Measurements from ENCODE around the gene AGPAT1. TPM values are rescaled to one million over a fixed set of nuclear protein-coding genes. Genes with fewer than 3 reads are reported as not detected.
A peak's percentile ranks its signal among the peaks of the same experiment; 100 is the strongest.

AGPAT1 gene
- total and polyA plus RNA-seq, 2 of the 13 experiments (the other 11 are each of a cell fraction or from before 2014, with no cell fraction given) = 51.3 to 139 TPM

DNA sequence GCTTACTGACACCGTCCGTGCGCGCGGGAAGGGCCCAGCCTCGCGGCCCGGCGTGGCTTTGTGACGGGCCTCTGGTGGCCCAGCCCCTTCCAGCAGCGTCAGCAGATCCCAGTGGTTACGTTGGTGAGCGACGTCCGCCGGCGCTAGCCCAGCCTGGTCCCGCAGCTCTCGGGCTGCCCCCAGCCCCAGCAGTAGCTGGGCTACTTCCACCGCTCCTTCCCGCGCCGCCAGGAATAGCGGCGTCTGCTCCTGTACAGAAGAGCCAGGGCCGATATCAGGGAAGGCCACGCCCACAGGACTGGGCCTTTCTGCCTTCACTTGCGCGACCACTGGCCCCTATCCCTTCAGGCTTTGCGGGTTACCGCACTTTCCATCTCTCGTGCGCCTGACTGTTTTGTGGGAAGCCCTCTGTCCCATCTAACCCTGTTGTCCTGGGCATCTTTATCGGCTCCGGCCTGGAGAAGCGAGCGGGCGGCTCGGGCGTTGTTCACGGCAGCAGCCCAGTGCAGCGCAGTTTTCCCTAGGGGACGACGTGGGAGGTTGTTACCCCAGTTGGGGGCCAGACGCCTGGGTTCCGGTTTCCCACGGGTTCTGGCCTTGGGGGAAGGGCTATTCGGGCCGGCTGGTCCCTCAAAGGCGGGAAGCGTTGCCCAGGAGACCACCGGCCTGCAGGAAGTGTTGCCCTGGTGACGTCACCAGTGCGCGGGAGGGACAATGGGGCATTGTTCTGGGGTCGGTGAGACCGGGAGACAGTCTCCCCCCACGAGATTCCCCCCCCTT lies 20.2 kb upstream of the AGPAT1 start (continued):
- TF ChIP-seq, protein P1, sequence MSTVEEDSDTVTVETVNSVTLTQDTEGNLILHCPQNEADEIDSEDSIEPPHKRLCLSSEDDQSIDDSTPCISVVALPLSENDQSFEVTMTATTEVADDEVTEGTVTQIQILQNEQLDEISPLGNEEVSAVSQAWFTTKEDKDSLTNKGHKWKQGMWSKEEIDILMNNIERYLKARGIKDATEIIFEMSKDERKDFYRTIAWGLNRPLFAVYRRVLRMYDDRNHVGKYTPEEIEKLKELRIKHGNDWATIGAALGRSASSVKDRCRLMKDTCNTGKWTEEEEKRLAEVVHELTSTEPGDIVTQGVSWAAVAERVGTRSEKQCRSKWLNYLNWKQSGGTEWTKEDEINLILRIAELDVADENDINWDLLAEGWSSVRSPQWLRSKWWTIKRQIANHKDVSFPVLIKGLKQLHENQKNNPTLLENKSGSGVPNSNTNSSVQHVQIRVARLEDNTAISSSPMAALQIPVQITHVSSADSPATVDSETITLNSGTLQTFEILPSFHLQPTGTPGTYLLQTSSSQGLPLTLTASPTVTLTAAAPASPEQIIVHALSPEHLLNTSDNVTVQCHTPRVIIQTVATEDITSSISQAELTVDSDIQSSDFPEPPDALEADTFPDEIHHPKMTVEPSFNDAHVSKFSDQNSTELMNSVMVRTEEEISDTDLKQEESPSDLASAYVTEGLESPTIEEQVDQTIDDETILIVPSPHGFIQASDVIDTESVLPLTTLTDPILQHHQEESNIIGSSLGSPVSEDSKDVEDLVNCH (CRISPR knock-in tag; IDR thresholded peaks at IDR 0.05) = no peak
- TF ChIP-seq, protein P2, sequence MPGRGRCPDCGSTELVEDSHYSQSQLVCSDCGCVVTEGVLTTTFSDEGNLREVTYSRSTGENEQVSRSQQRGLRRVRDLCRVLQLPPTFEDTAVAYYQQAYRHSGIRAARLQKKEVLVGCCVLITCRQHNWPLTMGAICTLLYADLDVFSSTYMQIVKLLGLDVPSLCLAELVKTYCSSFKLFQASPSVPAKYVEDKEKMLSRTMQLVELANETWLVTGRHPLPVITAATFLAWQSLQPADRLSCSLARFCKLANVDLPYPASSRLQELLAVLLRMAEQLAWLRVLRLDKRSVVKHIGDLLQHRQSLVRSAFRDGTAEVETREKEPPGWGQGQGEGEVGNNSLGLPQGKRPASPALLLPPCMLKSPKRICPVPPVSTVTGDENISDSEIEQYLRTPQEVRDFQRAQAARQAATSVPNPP (CRISPR knock-in tag; IDR thresholded peaks at IDR 0.05) = peak; percentile 85
- TF ChIP-seq, protein P3, sequence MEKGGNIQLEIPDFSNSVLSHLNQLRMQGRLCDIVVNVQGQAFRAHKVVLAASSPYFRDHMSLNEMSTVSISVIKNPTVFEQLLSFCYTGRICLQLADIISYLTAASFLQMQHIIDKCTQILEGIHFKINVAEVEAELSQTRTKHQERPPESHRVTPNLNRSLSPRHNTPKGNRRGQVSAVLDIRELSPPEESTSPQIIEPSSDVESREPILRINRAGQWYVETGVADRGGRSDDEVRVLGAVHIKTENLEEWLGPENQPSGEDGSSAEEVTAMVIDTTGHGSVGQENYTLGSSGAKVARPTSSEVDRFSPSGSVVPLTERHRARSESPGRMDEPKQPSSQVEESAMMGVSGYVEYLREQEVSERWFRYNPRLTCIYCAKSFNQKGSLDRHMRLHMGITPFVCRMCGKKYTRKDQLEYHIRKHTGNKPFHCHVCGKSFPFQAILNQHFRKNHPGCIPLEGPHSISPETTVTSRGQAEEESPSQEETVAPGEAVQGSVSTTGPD (CRISPR knock-in tag; IDR thresholded peaks at IDR 0.05) = no peak; the same call in 1 of the 2 replicates
- TF ChIP-seq SOX5 (CRISPR knock-in tag; IDR thresholded peaks at IDR 0.05; ENCODE audit: borderline replicate concordance) (peak; percentile 97), ZNF24 (IDR thresholded peaks at IDR 0.05) (no peak), ZNF761 (CRISPR knock-in tag; conservative IDR thresholded peaks at IDR 0.05) (peak; percentile 57; the same call in 1 of the 2 replicates), TP53 (CRISPR knock-in tag; conservative IDR thresholded peaks at IDR 0.05) (0 out of 2 replicates have a peak, but pooled peaks have one; percentile 48), SP1 (IDR thresholded peaks at IDR 0.05) (no peak), SP1 (CRISPR knock-in tag; IDR thresholded peaks at IDR 0.05) (peak; percentile 89), NFIB (CRISPR knock-in tag; IDR thresholded peaks at IDR 0.05; ENCODE audit: borderline replicate concordance) (no peak), FOXP1 (IDR thresholded peaks at IDR 0.05) (no peak), FOXP1 (CRISPR knock-in tag; IDR thresholded peaks at IDR 0.05) (no peak; the same call in none of the 2 replicates), PAX8 (CRISPR knock-in tag; IDR thresholded peaks at IDR 0.05; ENCODE audit: borderline replicate concordance) (peak; percentile 56; the same call in 1 of the 2 replicates), ZNF335 (CRISPR knock-in tag; IDR thresholded peaks at IDR 0.05) (peak; percentile 96), ZNF720 (CRISPR knock-in tag; IDR thresholded peaks at IDR 0.05) (peak; percentile 74; the same call in 1 of the 2 replicates), MTA1 (CRISPR knock-in tag; IDR thresholded peaks at IDR 0.05; ENCODE audit: borderline replicate concordance) (peak; percentile 46)
- TF ChIP-seq, protein P4, sequence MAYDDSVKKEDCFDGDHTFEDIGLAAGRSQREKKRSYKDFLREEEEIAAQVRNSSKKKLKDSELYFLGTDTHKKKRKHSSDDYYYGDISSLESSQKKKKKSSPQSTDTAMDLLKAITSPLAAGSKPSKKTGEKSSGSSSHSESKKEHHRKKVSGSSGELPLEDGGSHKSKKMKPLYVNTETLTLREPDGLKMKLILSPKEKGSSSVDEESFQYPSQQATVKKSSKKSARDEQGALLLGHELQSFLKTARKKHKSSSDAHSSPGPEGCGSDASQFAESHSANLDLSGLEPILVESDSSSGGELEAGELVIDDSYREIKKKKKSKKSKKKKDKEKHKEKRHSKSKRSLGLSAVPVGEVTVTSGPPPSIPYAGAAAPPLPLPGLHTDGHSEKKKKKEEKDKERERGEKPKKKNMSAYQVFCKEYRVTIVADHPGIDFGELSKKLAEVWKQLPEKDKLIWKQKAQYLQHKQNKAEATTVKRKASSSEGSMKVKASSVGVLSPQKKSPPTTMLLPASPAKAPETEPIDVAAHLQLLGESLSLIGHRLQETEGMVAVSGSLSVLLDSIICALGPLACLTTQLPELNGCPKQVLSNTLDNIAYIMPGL (CRISPR knock-in tag; IDR thresholded peaks at IDR 0.05; ENCODE audit: borderline replicate concordance in 1 of 2, low read depth in 1 of 2) = peak in 1 of 2 experiments; percentile 58; a peak in 2 of 4 replicates
- TF ChIP-seq, protein P5, sequence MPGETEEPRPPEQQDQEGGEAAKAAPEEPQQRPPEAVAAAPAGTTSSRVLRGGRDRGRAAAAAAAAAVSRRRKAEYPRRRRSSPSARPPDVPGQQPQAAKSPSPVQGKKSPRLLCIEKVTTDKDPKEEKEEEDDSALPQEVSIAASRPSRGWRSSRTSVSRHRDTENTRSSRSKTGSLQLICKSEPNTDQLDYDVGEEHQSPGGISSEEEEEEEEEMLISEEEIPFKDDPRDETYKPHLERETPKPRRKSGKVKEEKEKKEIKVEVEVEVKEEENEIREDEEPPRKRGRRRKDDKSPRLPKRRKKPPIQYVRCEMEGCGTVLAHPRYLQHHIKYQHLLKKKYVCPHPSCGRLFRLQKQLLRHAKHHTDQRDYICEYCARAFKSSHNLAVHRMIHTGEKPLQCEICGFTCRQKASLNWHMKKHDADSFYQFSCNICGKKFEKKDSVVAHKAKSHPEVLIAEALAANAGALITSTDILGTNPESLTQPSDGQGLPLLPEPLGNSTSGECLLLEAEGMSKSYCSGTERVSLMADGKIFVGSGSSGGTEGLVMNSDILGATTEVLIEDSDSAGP (CRISPR knock-in tag; IDR thresholded peaks at IDR 0.05; ENCODE audit: borderline replicate concordance) = peak; percentile 92; the same call in 1 of the 2 replicates
